NOMO-1 treated with DMSO at 0.1 percent for 48 hours (cell line): ENCODE measurements around the gene HIPK2.
"Not testable (repeated sequence)": the region's sequence is repeated elsewhere in the genome, so short reads cannot be mapped to it uniquely, and the experiment has no call there.

ENCODE experiments used
- DNase-seq: peaks from one replicate; lab custom pipeline; 2025; ENCODE audit not compliant: unreplicated experiment; lab: John Stamatoyannopoulos, UW

The HIPK2 gene

GRCh38 chr7:139557857-139558581, 219.8 kb downstream of the HIPK2 start:
- no peak for DNase-seq

- not testable (repeated sequence) for DNase-seq
Measured at GRCh38 chr7:139553991-139554700, 223.7 kb downstream of the HIPK2 start.

- no peak for DNase-seq
Measured at GRCh38 chr7:139548302-139549028, 229.3 kb downstream of the HIPK2 start.

GRCh38 chr7:139544645-139545044, 233.2 kb downstream of the HIPK2 start:
- DNase-seq: no peak

- DNase-seq: peak; percentile 3
Measured at GRCh38 chr7:139543801-139544603, 233.8 kb downstream of the HIPK2 start.

GRCh38 chr7:139542308-139543151, 235.3 kb downstream of the HIPK2 start:
- no peak for DNase-seq

GRCh38 chr7:139541600-139542307, 236.0 kb downstream of the HIPK2 start:
- no peak for DNase-seq

GRCh38 chr7:139540203-139540602, 237.6 kb downstream of the HIPK2 start:
- DNase-seq: no peak

GRCh38 chr7:139538881-139539635, 238.7 kb downstream of the HIPK2 start:
- no peak for DNase-seq

- no peak for DNase-seq
Measured at GRCh38 chr7:139536152-139536551, 241.6 kb downstream of the HIPK2 start.

GRCh38 chr7:139534966-139535651, 242.7 kb downstream of the HIPK2 start:
- DNase-seq: no peak

- DNase-seq: no peak
Measured at GRCh38 chr7:139534096-139534495, 243.7 kb downstream of the HIPK2 start.

- DNase-seq: no peak
Measured at GRCh38 chr7:139532636-139533155, 245.1 kb downstream of the HIPK2 start.

GRCh38 chr7:139531094-139531493, 246.7 kb downstream of the HIPK2 start:
- DNase-seq: no peak

GRCh38 chr7:139526578-139527544, 250.9 kb downstream of the HIPK2 start:
- no peak for DNase-seq

- no peak for DNase-seq
Measured at GRCh38 chr7:139525750-139526149, 252.0 kb downstream of the HIPK2 start.

- no peak for DNase-seq
Measured at GRCh38 chr7:139525239-139525638, 252.6 kb downstream of the HIPK2 start.
